ENCODE data around the gene SLC2A13.

SLC2A13 gene

DNA sequence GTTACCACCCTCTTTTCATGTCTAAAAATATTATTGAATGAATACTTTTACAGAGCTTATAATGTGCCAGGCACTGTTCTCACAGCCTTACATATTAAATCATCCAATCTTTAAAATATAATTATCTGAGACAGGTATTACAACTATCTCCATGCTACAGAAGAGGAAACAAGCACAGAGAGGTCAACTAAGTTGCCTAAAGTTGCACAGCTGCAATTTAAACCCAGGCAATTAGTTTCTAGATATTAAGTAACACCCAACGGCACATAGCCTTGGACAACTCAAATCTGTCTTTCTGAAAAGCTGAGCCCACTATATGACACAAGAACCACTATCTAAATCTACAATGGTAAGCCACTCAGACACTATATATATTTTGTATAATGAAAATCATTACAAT lies 92.6 kb downstream of the SLC2A13 start:
- H3K9me3 ChIP-seq (ENCODE audit: control insufficient read depth, low read depth, low read length) = no peaks in the 10 kb centered on the region
- H3K27me3 ChIP-seq (ENCODE audit: control insufficient read depth, insufficient read depth, low read length) = no peaks in the 10 kb centered on the region
- no peak overlapping the region for H3K4me3 ChIP-seq (ENCODE audit: low read length)
- H3K9ac ChIP-seq (ENCODE audit: low read length) = no peak overlapping the region
- H3K36me3 ChIP-seq (ENCODE audit: control insufficient read depth, low read depth, low read length) = no peaks in the 10 kb centered on the region
- peaks cover 13% of the 10 kb centered on the region for H3K4me1 ChIP-seq (ENCODE audit: control insufficient read depth, low read depth, low read length)
- no peak overlapping the region for H3K27ac ChIP-seq (ENCODE audit: low read length)

DNA sequence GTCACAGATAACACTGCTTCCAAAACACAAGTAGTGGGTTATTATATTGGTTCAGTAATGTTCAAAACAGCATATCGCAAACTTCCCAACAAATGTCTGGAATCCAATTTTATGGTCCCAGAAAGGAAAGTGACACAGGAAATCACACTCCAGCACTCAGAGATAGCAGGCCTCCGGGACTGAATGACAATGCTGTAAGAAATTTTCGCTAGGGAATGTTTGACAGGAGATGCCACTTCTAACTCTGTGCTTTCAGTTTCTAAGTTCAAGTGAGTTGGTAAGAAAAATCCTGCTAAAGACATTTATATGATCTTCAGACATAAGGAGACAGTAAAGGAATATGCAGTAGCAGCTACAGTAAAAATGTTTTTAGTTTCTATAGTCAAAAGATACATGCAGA lies 93.2 kb downstream of the SLC2A13 start:
- no peaks in the 10 kb centered on the region for H3K27me3 ChIP-seq (ENCODE audit: control insufficient read depth, insufficient read depth, low read length)
- no peak overlapping the region for H3K27ac ChIP-seq (ENCODE audit: low read length)
- no peak overlapping the region for H3K9ac ChIP-seq (ENCODE audit: low read length)
- no peaks in the 10 kb centered on the region for H3K36me3 ChIP-seq (ENCODE audit: control insufficient read depth, low read depth, low read length)
- no peaks in the 10 kb centered on the region for H3K9me3 ChIP-seq (ENCODE audit: control insufficient read depth, low read depth, low read length)
- peaks cover 13% of the 10 kb centered on the region for H3K4me1 ChIP-seq (ENCODE audit: control insufficient read depth, low read depth, low read length)
- H3K4me3 ChIP-seq (ENCODE audit: low read length) = no peak overlapping the region

- peaks cover 13% of the 10 kb centered on the region for H3K4me1 ChIP-seq (ENCODE audit: control insufficient read depth, low read depth, low read length)
- no peaks in the 10 kb centered on the region for H3K9me3 ChIP-seq (ENCODE audit: control insufficient read depth, low read depth, low read length)
- no peaks in the 10 kb centered on the region for H3K36me3 ChIP-seq (ENCODE audit: control insufficient read depth, low read depth, low read length)
- H3K4me3 ChIP-seq (ENCODE audit: low read length) = no peak overlapping the region
- no peak overlapping the region for H3K27ac ChIP-seq (ENCODE audit: low read length)
- no peak overlapping the region for H3K9ac ChIP-seq (ENCODE audit: low read length)
- H3K27me3 ChIP-seq (ENCODE audit: control insufficient read depth, insufficient read depth, low read length) = no peaks in the 10 kb centered on the region
Observed at GRCh38 chr12:40011775-40012129, 94.1 kb downstream of the SLC2A13 start.

DNA sequence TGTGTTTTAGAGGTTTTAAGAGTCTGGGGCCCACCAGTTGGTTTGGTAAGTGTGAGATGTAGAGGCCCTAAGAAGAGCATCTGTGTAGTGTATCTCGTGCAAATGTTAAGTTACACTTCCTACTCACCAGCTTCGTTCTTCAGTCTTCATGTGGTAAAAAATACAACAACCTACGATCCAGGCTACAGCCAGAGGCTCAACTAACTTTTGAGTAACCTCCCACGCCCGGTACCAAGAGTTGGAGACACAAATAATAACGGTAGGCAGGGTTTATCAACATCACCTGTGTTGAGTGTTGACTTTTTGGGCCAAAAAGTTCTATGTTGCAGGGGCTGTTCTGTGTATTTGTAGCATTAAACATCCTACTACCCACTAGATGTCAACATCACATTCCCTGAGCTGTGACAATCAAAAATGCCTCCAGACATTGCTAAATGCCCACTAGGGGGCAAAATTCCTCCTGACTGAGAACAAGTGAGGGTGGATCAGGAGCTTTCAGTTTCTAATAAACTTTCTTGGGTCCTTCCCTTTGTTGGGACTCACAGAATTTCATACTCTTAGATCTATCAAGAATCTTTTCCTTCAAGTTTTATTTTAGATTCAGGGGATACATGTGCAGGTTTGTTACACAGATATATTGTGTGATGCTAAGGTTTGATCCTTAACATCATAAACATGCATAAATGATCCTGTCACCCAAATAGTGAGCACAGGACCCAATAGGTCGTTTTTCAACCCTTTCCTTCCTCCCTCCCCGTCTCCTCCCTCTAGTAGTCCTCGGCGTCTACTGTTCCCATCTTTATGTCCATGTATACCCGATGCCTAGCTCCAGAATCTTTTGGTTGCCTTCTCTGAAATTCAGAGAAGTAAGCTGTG lies 94.7 kb downstream of the SLC2A13 start:
- H3K36me3 ChIP-seq (ENCODE audit: control insufficient read depth, low read depth, low read length) = no peaks in the 10 kb centered on the region
- H3K27me3 ChIP-seq (ENCODE audit: control insufficient read depth, insufficient read depth, low read length) = no peaks in the 10 kb centered on the region
- H3K27ac ChIP-seq (ENCODE audit: low read length) = no peak overlapping the region
- H3K9ac ChIP-seq (ENCODE audit: low read length) = no peak overlapping the region
- H3K4me3 ChIP-seq (ENCODE audit: low read length) = no peak overlapping the region
- peaks cover 13% of the 10 kb centered on the region for H3K4me1 ChIP-seq (ENCODE audit: control insufficient read depth, low read depth, low read length)
- no peaks in the 10 kb centered on the region for H3K9me3 ChIP-seq (ENCODE audit: control insufficient read depth, low read depth, low read length)

- Histone ChIP-seq H3K9ac (ENCODE audit: low read length) (no peak overlapping the region), H3K9me3 (ENCODE audit: control insufficient read depth, low read depth, low read length) (peaks cover 7% of the 10 kb centered on the region), H3K4me1 (ENCODE audit: control insufficient read depth, low read depth, low read length) (no peaks in the 10 kb centered on the region), H3K4me3 (ENCODE audit: low read length) (no peak overlapping the region), H3K27ac (ENCODE audit: low read length) (no peak overlapping the region), H3K36me3 (ENCODE audit: control insufficient read depth, low read depth, low read length) (no peaks in the 10 kb centered on the region), H3K27me3 (ENCODE audit: control insufficient read depth, insufficient read depth, low read length) (no peaks in the 10 kb centered on the region)
Observed at GRCh38 chr12:40002178-40003169, 103.4 kb downstream of the SLC2A13 start.

- H3K4me3 ChIP-seq (ENCODE audit: low read length) = no peak overlapping the region
- H3K27me3 ChIP-seq (ENCODE audit: control insufficient read depth, insufficient read depth, low read length) = no peaks in the 10 kb centered on the region
- no peaks in the 10 kb centered on the region for H3K4me1 ChIP-seq (ENCODE audit: control insufficient read depth, low read depth, low read length)
- H3K27ac ChIP-seq (ENCODE audit: low read length) = no peak overlapping the region
- H3K36me3 ChIP-seq (ENCODE audit: control insufficient read depth, low read depth, low read length) = no peaks in the 10 kb centered on the region
- no peak overlapping the region for H3K9ac ChIP-seq (ENCODE audit: low read length)
- H3K9me3 ChIP-seq (ENCODE audit: control insufficient read depth, low read depth, low read length) = peaks cover 7% of the 10 kb centered on the region
Observed at GRCh38 chr12:40001406-40001805, 104.5 kb downstream of the SLC2A13 start.

GRCh38 chr12:40000884-40001283 lies 105.0 kb downstream of the SLC2A13 start:
- no peaks in the 10 kb centered on the region for H3K4me1 ChIP-seq (ENCODE audit: control insufficient read depth, low read depth, low read length)
- no peak overlapping the region for H3K27ac ChIP-seq (ENCODE audit: low read length)
- no peaks in the 10 kb centered on the region for H3K27me3 ChIP-seq (ENCODE audit: control insufficient read depth, insufficient read depth, low read length)
- no peak overlapping the region for H3K9ac ChIP-seq (ENCODE audit: low read length)
- no peak overlapping the region for H3K4me3 ChIP-seq (ENCODE audit: low read length)
- no peaks in the 10 kb centered on the region for H3K36me3 ChIP-seq (ENCODE audit: control insufficient read depth, low read depth, low read length)
- H3K9me3 ChIP-seq (ENCODE audit: control insufficient read depth, low read depth, low read length) = peaks cover 7% of the 10 kb centered on the region

DNA sequence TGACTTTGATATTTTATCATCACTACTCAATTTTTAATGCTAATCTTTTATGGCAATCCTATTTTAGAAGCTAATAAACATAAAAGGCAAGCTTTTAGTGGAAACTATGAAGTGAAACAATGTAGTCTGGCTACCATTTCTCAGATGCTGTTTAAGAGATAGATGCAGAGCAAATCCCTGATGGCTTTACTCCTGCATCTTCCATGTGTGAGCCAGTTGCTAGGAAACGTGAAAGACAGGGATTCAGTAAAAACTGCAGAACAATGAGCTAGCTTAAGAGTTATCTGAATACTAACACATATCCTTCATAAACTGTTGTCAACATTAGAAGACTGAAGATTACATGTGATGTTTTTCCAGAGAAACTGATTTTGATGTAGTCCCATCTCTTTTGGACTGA lies 112.6 kb downstream of the SLC2A13 start:
- Histone ChIP-seq H3K4me3 (ENCODE audit: low read length) (no peak overlapping the region), H3K9ac (ENCODE audit: low read length) (no peak overlapping the region), H3K9me3 (ENCODE audit: control insufficient read depth, low read depth, low read length) (peaks cover 3% of the 10 kb centered on the region), H3K36me3 (ENCODE audit: control insufficient read depth, low read depth, low read length) (no peaks in the 10 kb centered on the region), H3K27me3 (ENCODE audit: control insufficient read depth, insufficient read depth, low read length) (no peaks in the 10 kb centered on the region), H3K27ac (ENCODE audit: low read length) (no peak overlapping the region), H3K4me1 (ENCODE audit: control insufficient read depth, low read depth, low read length) (peaks cover 8% of the 10 kb centered on the region)

GRCh38 chr12:39990122-39991101 lies 115.5 kb downstream of the SLC2A13 start:
- no peak overlapping the region for H3K9ac ChIP-seq (ENCODE audit: low read length)
- H3K4me3 ChIP-seq (ENCODE audit: low read length) = no peak overlapping the region

GRCh38 chr12:39989501-39989900 lies 116.4 kb downstream of the SLC2A13 start:
- H3K4me3 ChIP-seq (ENCODE audit: low read length) = no peak overlapping the region
- H3K9me3 ChIP-seq (ENCODE audit: control insufficient read depth, low read depth, low read length) = no peaks in the 10 kb centered on the region
- peaks cover 8% of the 10 kb centered on the region for H3K4me1 ChIP-seq (ENCODE audit: control insufficient read depth, low read depth, low read length)
- H3K27ac ChIP-seq (ENCODE audit: low read length) = no peak overlapping the region
- no peak overlapping the region for H3K9ac ChIP-seq (ENCODE audit: low read length)
- H3K27me3 ChIP-seq (ENCODE audit: control insufficient read depth, insufficient read depth, low read length) = no peaks in the 10 kb centered on the region
- H3K36me3 ChIP-seq (ENCODE audit: control insufficient read depth, low read depth, low read length) = no peaks in the 10 kb centered on the region

More at GRCh38 chr12:39990122-39991101, 115.5 kb downstream of the SLC2A13 start:
- peaks cover 8% of the 10 kb centered on the region for H3K4me1 ChIP-seq (ENCODE audit: control insufficient read depth, low read depth, low read length)
- H3K27me3 ChIP-seq (ENCODE audit: control insufficient read depth, insufficient read depth, low read length) = no peaks in the 10 kb centered on the region
- no peak overlapping the region for H3K27ac ChIP-seq (ENCODE audit: low read length)
- H3K9me3 ChIP-seq (ENCODE audit: control insufficient read depth, low read depth, low read length) = no peaks in the 10 kb centered on the region
- H3K36me3 ChIP-seq (ENCODE audit: control insufficient read depth, low read depth, low read length) = no peaks in the 10 kb centered on the region

GRCh38 chr12:39988574-39988973 lies 117.3 kb downstream of the SLC2A13 start:
- Histone ChIP-seq H3K27me3 (ENCODE audit: control insufficient read depth, insufficient read depth, low read length) (no peaks in the 10 kb centered on the region), H3K9me3 (ENCODE audit: control insufficient read depth, low read depth, low read length) (no peaks in the 10 kb centered on the region), H3K4me3 (ENCODE audit: low read length) (no peak overlapping the region), H3K36me3 (ENCODE audit: control insufficient read depth, low read depth, low read length) (no peaks in the 10 kb centered on the region), H3K27ac (ENCODE audit: low read length) (no peak overlapping the region), H3K9ac (ENCODE audit: low read length) (no peak overlapping the region), H3K4me1 (ENCODE audit: control insufficient read depth, low read depth, low read length) (peaks cover 8% of the 10 kb centered on the region)
